HG03575 (cell line): Measurements from ENCODE around the gene GPR132.
"Not testable (repeated sequence)": the region's sequence is repeated elsewhere in the genome, so short reads cannot be mapped to it uniquely, and the experiment has no call there.

Experiments
- ATAC-seq: cut with Tn5 transposase; IDR thresholded peaks from one replicate; pipeline ENCODE4 v1.9.1; 2021; ENCODE audit not compliant: unreplicated experiment, insufficient number of reproducible peaks, low FRiP score; ENCODE audit errors: extremely low read depth

Gene GPR132

GRCh38 chr14:105029402-105029801 is 35.8 kb downstream of the GPR132 start:
- ATAC-seq, result no peak

- no peak for ATAC-seq
These were observed 36.8 kb downstream of the GPR132 start for GRCh38 chr14:105028251-105028927.

- ATAC-seq, result not testable (repeated sequence)
These were observed 37.5 kb downstream of the GPR132 start for GRCh38 chr14:105027718-105028117.

GRCh38 chr14:105026802-105027563 is 38.2 kb downstream of the GPR132 start:
- no peak for ATAC-seq

- ATAC-seq, result no peak
These were observed 39.0 kb downstream of the GPR132 start for GRCh38 chr14:105026033-105026785.

GRCh38 chr14:105025429-105025828 is 39.8 kb downstream of the GPR132 start:
- no peak for ATAC-seq

GRCh38 chr14:105023791-105024480 is 41.3 kb downstream of the GPR132 start:
- no peak for ATAC-seq

GRCh38 chr14:105023144-105023543 is 42.1 kb downstream of the GPR132 start:
- ATAC-seq, result no peak

GRCh38 chr14:105022276-105022670 is 43.0 kb downstream of the GPR132 start:
- ATAC-seq, result no peak

- no peak for ATAC-seq
These were observed 43.5 kb downstream of the GPR132 start for GRCh38 chr14:105021656-105022275.

- ATAC-seq, result peak; percentile 26
These were observed 44.2 kb downstream of the GPR132 start, which contains the start of gene CDCA4 for GRCh38 chr14:105020815-105021655. Gene CDCA4, minus strand, starts transcription at chr14:105021083. Its CDS starts 9,154 bp downstream, at chr14:105011929.

GRCh38 chr14:105019861-105020814 is 45.1 kb downstream of the GPR132 start:
- no peak for ATAC-seq

GRCh38 chr14:105018414-105018813 is 46.8 kb downstream of the GPR132 start:
- no peak for ATAC-seq

GRCh38 chr14:105015905-105016304 is 49.3 kb downstream of the GPR132 start:
- ATAC-seq, result no peak

GRCh38 chr14:105015242-105015641 is 50.0 kb downstream of the GPR132 start:
- ATAC-seq, result no peak

- ATAC-seq, result no peak
These were observed 50.6 kb downstream of the GPR132 start for GRCh38 chr14:105014631-105015030.

GRCh38 chr14:105014032-105014431 is 51.2 kb downstream of the GPR132 start:
- no peak for ATAC-seq
